HepG2 (cell line): Measurements from ENCODE around the gene AAMP. TPM values are rescaled to one million over a fixed set of nuclear protein-coding genes. Genes with fewer than 3 reads are reported as not detected.

Experiments used
- ATF3 ChIP-seq: sonication (generic); formaldehyde crosslinking; IDR thresholded peaks from 2 replicates; pipeline ENCODE4 v1.4.0; 2020; ENCODE audit warnings: missing genetic modification reagents
- CSRNP1 ChIP-seq: sonication (generic); formaldehyde crosslinking; IDR thresholded peaks from 2 replicates; pipeline ENCODE4 v1.8.1; 2023; ENCODE audit warnings: mild to moderate bottlenecking, missing genetic modification reagents
- E2F1 ChIP-seq: sonication (generic); formaldehyde crosslinking; IDR thresholded peaks from 2 replicates; pipeline ENCODE4 v1.5.0; 2020; ENCODE audit warnings: missing genetic modification reagents
- GMEB2 ChIP-seq: IDR thresholded peaks from 2 replicates; pipeline ENCODE4 v1.6.1; 2016; ENCODE audit warnings: missing biosample characterization, missing genetic modification reagents, low read depth
- MAF1 ChIP-seq: sonication (generic); formaldehyde crosslinking; IDR thresholded peaks from 2 replicates; pipeline ENCODE4 v1.5.0; 2020; ENCODE audit warnings: missing genetic modification reagents, borderline replicate concordance
- MTA3 ChIP-seq: sonication (generic); formaldehyde crosslinking; IDR thresholded peaks from 2 replicates; pipeline ENCODE4 v1.4.0; 2020; ENCODE audit warnings: missing genetic modification reagents
- NFKB2 ChIP-seq: sonication (generic); formaldehyde crosslinking; IDR thresholded peaks from 2 replicates; pipeline ENCODE4 v1.4.0; 2020; ENCODE audit warnings: missing genetic modification reagents, borderline replicate concordance
- NFYC ChIP-seq: IDR thresholded peaks from 2 replicates; pipeline ENCODE4 v1.6.1; 2016; ENCODE audit warnings: missing genetic modification reagents, missing compliant biosample characterization
- RARA ChIP-seq: IDR thresholded peaks from 2 replicates; pipeline ENCODE4 v1.6.1; 2016; ENCODE audit warnings: missing genetic modification reagents, missing compliant biosample characterization
- RBAK ChIP-seq: sonication (generic); formaldehyde crosslinking; IDR thresholded peaks from 2 replicates; pipeline ENCODE4 v1.5.1; 2020; ENCODE audit warnings: mild to moderate bottlenecking, missing genetic modification reagents
- TARDBP ChIP-seq: sonication (generic); formaldehyde crosslinking; IDR thresholded peaks from 2 replicates; pipeline ENCODE4 v1.8.0; 2022; ENCODE audit warnings: mild to moderate bottlenecking, missing genetic modification reagents
- TCF12 ChIP-seq, 2 experiments: fragments of 450-650 bp in 1 of 2; sonication (generic) in 1 of 2; formaldehyde crosslinking in 1 of 2; IDR thresholded peaks; 2 replicates each; pipeline versions ENCODE4 v1.6.1 to v1.8.0; 2017 to 2022; ENCODE audit warnings: antibody characterized with exemption in 1 of 2, mild to moderate bottlenecking in 1 of 2, missing genetic modification reagents in 1 of 2, moderate library complexity in 1 of 2
- TERF1 ChIP-seq: sonication (generic); formaldehyde crosslinking; IDR thresholded peaks from 2 replicates; pipeline ENCODE4 v1.8.0; 2022; ENCODE audit warnings: mild to moderate bottlenecking, missing genetic modification reagents, moderate library complexity
- ZNF136 ChIP-seq: sonication (generic); formaldehyde crosslinking; IDR thresholded peaks from 2 replicates; pipeline ENCODE4 v1.8.1; 2022; ENCODE audit warnings: low read depth, mild to moderate bottlenecking, moderate library complexity, missing genetic modification reagents
- ZNF143 ChIP-seq: sonication (generic); formaldehyde crosslinking; IDR thresholded peaks from 2 replicates; pipeline ENCODE4 v1.4.0; 2020; ENCODE audit warnings: missing genetic modification reagents
- ZNF329 ChIP-seq: sonication (generic); formaldehyde crosslinking; IDR thresholded peaks from 2 replicates; pipeline ENCODE4 v1.9.0; 2021; ENCODE audit warnings: low read depth, mild to moderate bottlenecking, missing genetic modification reagents
- ZNF337 ChIP-seq: sonication (generic); formaldehyde crosslinking; IDR thresholded peaks from 2 replicates; pipeline ENCODE4 v1.5.1; 2020; ENCODE audit warnings: missing genetic modification reagents, low read depth, mild to moderate bottlenecking, borderline replicate concordance
- ZNF609 ChIP-seq: sonication (generic); formaldehyde crosslinking; IDR thresholded peaks from 2 replicates; pipeline ENCODE4 v1.4.0; 2020; ENCODE audit warnings: mild to moderate bottlenecking, missing genetic modification reagents, borderline replicate concordance
- ZNF678 ChIP-seq: sonication (generic); formaldehyde crosslinking; IDR thresholded peaks from 2 replicates; pipeline ENCODE4 v1.4.0; 2020; ENCODE audit warnings: mild to moderate bottlenecking, missing genetic modification reagents
- ZSCAN29 ChIP-seq: sonication (generic); formaldehyde crosslinking; conservative IDR thresholded peaks from 2 replicates; pipeline ENCODE4 v1.4.0; 2020; ENCODE audit warnings: mild to moderate bottlenecking, missing genetic modification reagents
- polyA plus RNA-seq, 8 experiments: library from polyadenylated mRNA; depleted of rRNA in 3 of 8; stranded (reverse) in 7 of 8; unstranded in 1 of 8; fragments of >200 nt; fragmentation: Illumina TruSeq in 4 of 8; extraction: Trizol in 4 of 8; gene quantifications; 2 replicates each; pipeline versions ENCODE4 v1.2.1 to v1.2.3, GENCODE V29; 2011 to 2016; ENCODE audit warnings: low read depth in 4 of 8, missing spikeins in 1 of 8, mixed read lengths in 1 of 8; ENCODE audit not compliant: insufficient read depth in 1 of 8
- total RNA-seq, 5 experiments: library from RNA; depleted of rRNA; stranded (reverse); fragments of >200 nt; fragmentation: Illumina TruSeq; extraction: Trizol; gene quantifications; 2 replicates each; pipeline ENCODE4 v1.2.3, GENCODE V29; 2016; ENCODE audit warnings: low read depth in 1 of 5

AAMP gene
- total and polyA plus RNA-seq, 2 of the 13 experiments (the other 11 are each of a cell fraction or from before 2014, with no cell fraction given), result 110 to 186 TPM

- no peak for TF ChIP-seq RBAK (CRISPR knock-in tag)
- no peak for TF ChIP-seq ZNF337
- TF ChIP-seq TCF12 (IDR thresholded peaks at IDR 0.05), result no peak
- TF ChIP-seq TCF12 (CRISPR knock-in tag; IDR thresholded peaks at IDR 0.05), result no peak
- TF ChIP-seq E2F1 (CRISPR knock-in tag), result no peak
- no peak for TF ChIP-seq TARDBP (CRISPR knock-in tag)
- TF ChIP-seq ZNF678, result no peak
- no peak for TF ChIP-seq NFYC (CRISPR knock-in tag)
- no peak for TF ChIP-seq ZNF143 (CRISPR knock-in tag)
- no peak; the same call in 1 of the 2 replicates for TF ChIP-seq NFKB2
- TF ChIP-seq ZNF609 (CRISPR knock-in tag), result no peak
- TF ChIP-seq TERF1 (CRISPR knock-in tag), result no peak
- TF ChIP-seq CSRNP1 (CRISPR knock-in tag), result no peak
- no peak for TF ChIP-seq ZNF329 (CRISPR knock-in tag)
- TF ChIP-seq MTA3 (CRISPR knock-in tag), result no peak
- TF ChIP-seq ZNF136 (CRISPR knock-in tag), result no peak
- no peak for TF ChIP-seq ZSCAN29 (CRISPR knock-in tag)
- no peak for TF ChIP-seq MAF1
- no peak for TF ChIP-seq ATF3 (CRISPR knock-in tag)
- TF ChIP-seq RARA (CRISPR knock-in tag), result peak; percentile 64
- TF ChIP-seq GMEB2 (CRISPR knock-in tag), result no peak
Observed at GRCh38 chr2:218296847-218297246, 26.9 kb upstream of the AAMP start (continued).
